ENCODE results near the gene MXRA5. TPM values are rescaled to one million over a fixed set of nuclear protein-coding genes. Genes with fewer than 3 reads are reported as not detected.
"Not testable (repeated sequence)": the region's sequence is repeated elsewhere in the genome, so short reads cannot be mapped to it uniquely, and the experiment has no call there.

The MXRA5 gene
- total RNA-seq, 1 donor from 2014 or later, result not detected

GRCh38 chrX:3293251-3293650 is 53.2 kb downstream of the MXRA5 start:
- Mint-ChIP-seq H3K4me1 (no peaks in the 10 kb centered on the region), H3K9me3 (no peaks in the 10 kb centered on the region), H3K36me3 (ENCODE audit: low read depth) (no peaks in the 10 kb centered on the region), H3K27me3 (no peaks in the 10 kb centered on the region), H3K4me3 (no peak overlapping the region), H3K27ac (no peak overlapping the region)
- no peak for DNase-seq
- intact Hi-C loops (cut with micrococcal nuclease), result no loop called here

GRCh38 chrX:3290561-3290960 is 55.9 kb downstream of the MXRA5 start:
- H3K27me3 Mint-ChIP-seq, result no peaks in the 10 kb centered on the region
- DNase-seq, result no peak
- H3K9me3 Mint-ChIP-seq, result no peaks in the 10 kb centered on the region
- H3K4me1 Mint-ChIP-seq, result no peaks in the 10 kb centered on the region
- H3K36me3 Mint-ChIP-seq (ENCODE audit: low read depth), result no peaks in the 10 kb centered on the region
- H3K4me3 Mint-ChIP-seq, result no peak overlapping the region
- intact Hi-C loops (cut with micrococcal nuclease), result no loop called here
- H3K27ac Mint-ChIP-seq, result no peak overlapping the region

- Mint-ChIP-seq H3K4me3 (no peak overlapping the region), H3K4me1 (no peaks in the 10 kb centered on the region), H3K27ac (no peak overlapping the region), H3K36me3 (ENCODE audit: low read depth) (no peaks in the 10 kb centered on the region), H3K9me3 (no peaks in the 10 kb centered on the region), H3K27me3 (no peaks in the 10 kb centered on the region)
- intact Hi-C loops (cut with micrococcal nuclease), result no loop called here
- DNase-seq, result no peak
Observed at GRCh38 chrX:3286196-3286945, 60.1 kb downstream of the MXRA5 start.

GRCh38 chrX:3280706-3281105 is 65.7 kb downstream of the MXRA5 start:
- Mint-ChIP-seq H3K36me3 (ENCODE audit: low read depth) (no peaks in the 10 kb centered on the region), H3K4me3 (no peak overlapping the region), H3K27me3 (no peaks in the 10 kb centered on the region), H3K9me3 (peaks cover 6% of the 10 kb centered on the region), H3K4me1 (no peaks in the 10 kb centered on the region), H3K27ac (no peak overlapping the region)
- no peak for DNase-seq
- intact Hi-C loops (cut with micrococcal nuclease), result no loop called here

GRCh38 chrX:3273668-3274067 is 72.8 kb downstream of the MXRA5 start:
- H3K27me3 Mint-ChIP-seq; intact Hi-C loops (cut with micrococcal nuclease); H3K36me3 Mint-ChIP-seq (ENCODE audit: low read depth); H3K4me3 Mint-ChIP-seq; DNase-seq; H3K27ac Mint-ChIP-seq; H3K9me3 Mint-ChIP-seq; H3K4me1 Mint-ChIP-seq: not testable (repeated sequence)

- no peak overlapping the region for H3K27ac Mint-ChIP-seq
- intact Hi-C loops (cut with micrococcal nuclease), result no loop called here
- no peak overlapping the region for H3K4me3 Mint-ChIP-seq
- H3K4me1 Mint-ChIP-seq, result no peaks in the 10 kb centered on the region
- H3K36me3 Mint-ChIP-seq (ENCODE audit: low read depth), result no peaks in the 10 kb centered on the region
- no peaks in the 10 kb centered on the region for H3K27me3 Mint-ChIP-seq
- DNase-seq, result no peak
- no peaks in the 10 kb centered on the region for H3K9me3 Mint-ChIP-seq
Observed at GRCh38 chrX:3271834-3272186, 74.6 kb downstream of the MXRA5 start.

- Mint-ChIP-seq H3K36me3 (ENCODE audit: low read depth) (no peaks in the 10 kb centered on the region), H3K27ac (no peak overlapping the region), H3K9me3 (no peaks in the 10 kb centered on the region), H3K27me3 (no peaks in the 10 kb centered on the region), H3K4me1 (no peaks in the 10 kb centered on the region), H3K4me3 (no peak overlapping the region)
- intact Hi-C loops (cut with micrococcal nuclease), result no loop called here
- no peak for DNase-seq
Observed at GRCh38 chrX:3271183-3271833, 75.1 kb downstream of the MXRA5 start.

GRCh38 chrX:3268829-3269228 is 77.6 kb downstream of the MXRA5 start:
- no peak overlapping the region for H3K27ac Mint-ChIP-seq
- no peaks in the 10 kb centered on the region for H3K4me1 Mint-ChIP-seq
- no peak for DNase-seq
- no peak overlapping the region for H3K4me3 Mint-ChIP-seq
- H3K9me3 Mint-ChIP-seq, result no peaks in the 10 kb centered on the region
- no peaks in the 10 kb centered on the region for H3K27me3 Mint-ChIP-seq
- H3K36me3 Mint-ChIP-seq (ENCODE audit: low read depth), result no peaks in the 10 kb centered on the region
- intact Hi-C loops (cut with micrococcal nuclease), result no loop called here

- Mint-ChIP-seq H3K4me1 (no peaks in the 10 kb centered on the region), H3K27me3 (no peaks in the 10 kb centered on the region), H3K27ac (no peak overlapping the region), H3K4me3 (no peak overlapping the region), H3K36me3 (ENCODE audit: low read depth) (no peaks in the 10 kb centered on the region), H3K9me3 (no peaks in the 10 kb centered on the region)
- intact Hi-C loops (cut with micrococcal nuclease), result no loop called here
- DNase-seq, result no peak
Observed at GRCh38 chrX:3263681-3264126, 82.7 kb downstream of the MXRA5 start.

GRCh38 chrX:3262901-3263300 is 83.6 kb downstream of the MXRA5 start:
- Mint-ChIP-seq H3K27me3 (no peaks in the 10 kb centered on the region), H3K4me1 (no peaks in the 10 kb centered on the region), H3K36me3 (ENCODE audit: low read depth) (no peaks in the 10 kb centered on the region), H3K4me3 (no peak overlapping the region), H3K27ac (no peak overlapping the region), H3K9me3 (no peaks in the 10 kb centered on the region)
- intact Hi-C loops (cut with micrococcal nuclease), result no loop called here
- no peak for DNase-seq
